T-helper 1 cell (primary cell): Measurements from ENCODE around the gene HCN3.
"Not testable (repeated sequence)": the region's sequence is repeated elsewhere in the genome, so short reads cannot be mapped to it uniquely, and the experiment has no call there.

Experiments used
- DNase-seq, 5 donors: peaks; one replicate each; pipeline ENCODE4 v3.0.0-alpha.2; 2012 to 2020

HCN3 gene

DNA sequence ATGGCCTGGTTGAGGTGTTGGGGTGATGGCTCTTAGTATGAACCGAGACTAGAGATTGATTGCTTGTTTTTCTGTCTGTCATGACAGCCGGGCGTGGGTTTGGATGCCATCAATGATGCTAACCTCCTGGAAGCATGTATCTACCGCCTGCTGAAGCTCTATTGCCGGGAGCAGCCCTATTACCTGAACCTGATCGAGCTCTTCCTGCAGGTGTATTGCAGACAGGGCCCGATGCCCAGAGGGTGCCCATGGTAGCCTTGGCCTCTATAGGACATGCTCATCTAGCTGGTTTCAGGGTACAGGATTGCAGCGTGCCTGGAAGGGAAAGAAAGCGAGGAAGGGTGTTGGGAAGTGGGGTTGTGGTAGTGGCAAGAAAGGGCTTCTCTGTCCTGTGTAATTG, 40.8 kb downstream of the HCN3 start:
- DNase-seq: no peak

DNA sequence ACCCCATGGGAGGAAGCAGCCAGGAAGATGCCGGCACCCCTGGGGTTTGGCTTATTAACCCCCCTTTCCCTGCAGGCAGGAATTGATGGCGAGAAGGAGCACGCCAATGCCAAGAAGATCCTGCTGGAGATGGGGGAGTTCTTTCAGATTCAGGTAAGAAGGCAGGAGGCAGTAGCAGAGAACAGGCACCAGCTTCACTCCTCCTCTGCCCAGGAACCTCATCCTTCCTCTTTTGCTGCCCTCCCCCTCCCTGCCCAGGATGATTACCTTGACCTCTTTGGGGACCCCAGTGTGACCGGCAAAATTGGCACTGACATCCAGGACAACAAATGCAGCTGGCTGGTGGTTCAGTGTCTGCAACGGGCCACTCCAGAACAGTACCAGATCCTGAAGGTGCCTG, 42.3 kb downstream of the HCN3 start:
- no peak for DNase-seq

DNA sequence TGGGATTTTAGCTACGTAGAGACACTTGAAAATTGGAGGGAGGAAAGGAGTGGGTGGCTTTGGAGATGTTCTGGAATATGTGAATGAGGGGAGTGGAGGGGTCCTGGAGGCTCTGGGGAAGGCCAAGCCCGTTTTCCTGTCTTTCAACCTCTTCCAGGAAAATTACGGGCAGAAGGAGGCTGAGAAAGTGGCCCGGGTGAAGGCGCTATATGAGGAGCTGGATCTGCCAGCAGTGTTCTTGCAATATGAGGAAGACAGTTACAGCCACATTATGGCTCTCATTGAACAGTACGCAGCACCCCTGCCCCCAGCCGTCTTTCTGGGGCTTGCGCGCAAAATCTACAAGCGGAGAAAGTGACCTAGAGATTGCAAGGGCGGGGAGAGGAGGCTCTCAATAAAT, 43.0 kb downstream of the HCN3 start:
- DNase-seq: no peak

DNA sequence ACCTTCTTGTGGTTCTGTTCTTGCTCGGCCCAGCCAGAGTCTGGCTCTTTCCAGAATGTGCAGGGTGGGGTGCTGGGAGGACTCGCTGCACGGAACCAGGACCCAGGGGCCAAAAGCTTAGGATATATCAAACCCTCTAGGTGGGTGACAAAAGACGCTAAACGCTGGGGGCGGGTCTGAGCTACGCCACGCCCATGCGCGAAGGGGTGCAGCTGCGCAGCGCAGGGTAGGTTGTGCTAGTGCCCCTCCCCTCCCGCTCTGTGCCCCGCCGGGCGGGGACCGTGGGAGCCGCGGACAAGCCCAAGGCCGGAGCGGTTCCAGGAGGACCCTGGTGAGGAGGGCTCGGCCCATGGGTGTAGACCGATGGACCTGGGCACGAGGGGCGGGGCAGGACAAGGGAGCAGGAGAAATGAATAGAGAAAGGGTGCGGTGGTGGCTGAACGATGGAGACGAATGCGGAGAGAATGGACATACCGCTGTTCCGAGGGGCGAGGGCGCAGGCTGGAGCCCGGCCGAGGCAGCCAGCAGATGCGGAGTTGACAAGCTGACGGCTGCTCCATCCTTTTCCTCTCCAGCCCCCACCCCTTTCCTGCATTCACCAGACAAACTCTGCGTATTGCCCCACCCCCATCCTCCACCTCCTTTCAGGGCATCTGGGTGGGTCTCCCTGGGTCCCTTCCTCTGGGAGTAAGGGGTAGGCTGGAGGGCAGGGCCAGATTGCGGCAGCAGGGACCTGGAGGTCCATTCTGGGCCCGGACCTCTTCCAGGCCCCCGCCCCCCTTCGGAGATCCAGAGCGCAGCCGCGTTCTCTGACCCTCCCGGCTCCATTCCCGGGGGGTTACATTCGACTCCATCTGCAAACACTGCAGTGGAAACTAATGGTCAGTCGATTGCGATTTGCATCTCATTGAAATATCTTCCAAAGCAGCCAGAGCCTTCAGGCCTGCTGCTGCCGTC, 43.7 kb downstream of the HCN3 start, which contains the start of gene RUSC1:
Gene RUSC1 (plus strand): TSS at position 234 of the 957 bp plus-strand sequence. CDS start 880 bp downstream, outside the sequence.
- peak; percentile 53 to 70 (median 65) for DNase-seq

DNA sequence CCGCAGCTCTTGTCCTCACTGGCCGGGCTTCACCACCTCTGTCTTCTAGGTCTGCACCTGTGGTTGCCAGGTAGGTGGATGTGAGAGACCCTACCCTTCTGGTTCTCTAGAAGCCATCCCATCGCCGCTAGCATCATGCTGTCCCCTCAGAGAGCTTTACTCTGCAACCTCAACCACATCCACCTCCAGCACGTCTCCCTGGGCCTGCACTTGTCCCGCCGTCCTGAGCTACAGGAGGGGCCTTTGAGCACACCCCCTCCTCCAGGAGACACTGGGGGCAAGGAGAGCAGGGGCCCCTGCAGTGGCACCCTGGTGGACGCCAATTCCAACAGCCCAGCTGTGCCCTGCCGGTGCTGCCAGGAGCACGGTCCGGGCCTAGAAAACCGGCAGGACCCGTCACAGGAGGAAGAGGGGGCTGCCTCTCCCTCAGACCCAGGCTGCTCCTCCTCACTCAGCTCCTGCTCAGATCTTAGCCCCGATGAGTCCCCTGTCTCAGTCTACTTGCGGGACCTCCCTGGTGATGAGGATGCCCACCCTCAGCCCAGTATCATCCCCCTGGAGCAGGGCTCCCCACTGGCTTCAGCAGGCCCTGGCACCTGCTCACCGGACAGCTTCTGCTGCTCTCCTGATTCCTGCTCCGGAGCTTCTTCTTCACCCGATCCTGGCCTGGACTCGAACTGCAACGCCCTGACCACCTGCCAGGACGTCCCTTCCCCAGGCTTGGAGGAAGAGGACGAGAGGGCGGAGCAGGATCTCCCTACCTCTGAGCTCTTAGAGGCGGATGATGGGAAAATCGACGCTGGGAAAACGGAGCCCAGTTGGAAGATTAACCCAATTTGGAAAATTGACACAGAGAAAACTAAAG, 44.6 kb downstream of the HCN3 start:
- no peak for DNase-seq

DNA sequence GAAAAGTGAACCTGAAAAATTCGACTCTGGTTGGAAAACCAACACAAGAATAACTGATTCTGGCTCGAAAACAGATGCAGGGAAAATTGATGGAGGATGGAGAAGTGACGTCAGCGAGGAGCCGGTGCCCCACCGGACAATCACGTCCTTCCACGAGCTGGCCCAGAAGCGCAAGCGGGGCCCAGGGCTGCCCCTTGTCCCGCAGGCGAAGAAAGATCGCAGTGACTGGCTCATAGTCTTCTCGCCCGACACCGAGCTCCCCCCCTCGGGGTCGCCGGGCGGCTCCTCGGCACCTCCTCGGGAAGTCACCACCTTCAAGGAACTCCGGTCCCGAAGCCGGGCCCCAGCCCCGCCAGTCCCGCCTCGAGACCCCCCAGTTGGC, 45.3 kb downstream of the HCN3 start:
- no peak for DNase-seq

DNA sequence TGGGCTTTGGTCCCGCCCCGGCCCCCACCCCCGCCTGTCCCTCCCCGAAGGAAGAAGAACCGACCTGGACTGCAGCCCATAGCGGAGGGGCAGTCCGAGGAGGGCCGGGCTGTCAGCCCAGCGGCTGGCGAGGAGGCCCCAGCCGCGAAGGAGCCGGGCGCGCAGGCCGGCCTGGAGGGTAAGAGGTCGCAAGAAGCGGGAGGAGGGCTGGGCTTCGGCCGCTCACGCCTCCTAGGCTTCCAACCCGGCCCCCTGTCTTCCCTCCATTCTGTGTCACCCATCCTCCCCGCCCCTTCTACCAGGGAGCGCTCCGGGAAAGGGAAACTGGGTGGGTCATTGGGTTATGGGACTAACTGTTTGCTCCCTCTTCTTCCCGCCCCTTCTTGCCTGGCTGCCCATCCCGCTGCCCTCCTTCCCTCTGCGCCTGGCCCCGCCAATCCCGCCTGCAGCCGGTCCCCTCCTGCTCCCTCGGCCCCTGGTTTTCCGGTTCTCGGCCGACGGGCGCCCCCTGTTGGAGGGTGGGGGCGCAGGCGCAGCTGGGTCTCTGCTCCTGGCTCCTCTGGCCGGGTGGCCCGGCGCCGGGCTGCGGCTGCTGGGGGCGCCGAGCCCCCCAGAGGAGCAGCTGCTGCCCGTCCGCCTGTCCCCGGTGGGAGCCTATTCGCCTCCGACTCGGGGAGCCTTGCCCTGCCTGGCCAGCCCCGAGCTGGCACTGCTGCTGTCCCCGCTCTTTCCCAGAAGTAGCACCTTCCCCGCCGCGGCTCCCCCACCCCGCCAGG, 45.9 kb downstream of the HCN3 start:
- peak; percentile 63 to 83 (median 79) for DNase-seq

DNA sequence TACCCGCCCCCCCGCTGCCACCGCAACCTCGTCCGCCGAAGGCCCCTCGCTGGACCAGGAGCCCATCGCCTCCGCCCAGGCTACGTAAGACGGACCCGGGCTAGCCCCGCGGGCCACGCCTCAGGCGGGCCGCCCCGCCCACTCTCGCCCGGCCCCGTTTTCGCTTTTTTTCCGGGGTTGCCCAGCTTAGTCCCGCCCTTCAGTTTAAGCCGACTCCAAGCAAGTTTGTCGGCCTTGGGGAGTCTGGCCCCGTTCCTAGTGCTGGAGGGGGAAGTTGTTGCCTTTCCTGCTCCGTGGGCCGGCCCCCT, 46.4 kb downstream of the HCN3 start:
- peak; percentile 65 to 87 (median 75) for DNase-seq

DNA sequence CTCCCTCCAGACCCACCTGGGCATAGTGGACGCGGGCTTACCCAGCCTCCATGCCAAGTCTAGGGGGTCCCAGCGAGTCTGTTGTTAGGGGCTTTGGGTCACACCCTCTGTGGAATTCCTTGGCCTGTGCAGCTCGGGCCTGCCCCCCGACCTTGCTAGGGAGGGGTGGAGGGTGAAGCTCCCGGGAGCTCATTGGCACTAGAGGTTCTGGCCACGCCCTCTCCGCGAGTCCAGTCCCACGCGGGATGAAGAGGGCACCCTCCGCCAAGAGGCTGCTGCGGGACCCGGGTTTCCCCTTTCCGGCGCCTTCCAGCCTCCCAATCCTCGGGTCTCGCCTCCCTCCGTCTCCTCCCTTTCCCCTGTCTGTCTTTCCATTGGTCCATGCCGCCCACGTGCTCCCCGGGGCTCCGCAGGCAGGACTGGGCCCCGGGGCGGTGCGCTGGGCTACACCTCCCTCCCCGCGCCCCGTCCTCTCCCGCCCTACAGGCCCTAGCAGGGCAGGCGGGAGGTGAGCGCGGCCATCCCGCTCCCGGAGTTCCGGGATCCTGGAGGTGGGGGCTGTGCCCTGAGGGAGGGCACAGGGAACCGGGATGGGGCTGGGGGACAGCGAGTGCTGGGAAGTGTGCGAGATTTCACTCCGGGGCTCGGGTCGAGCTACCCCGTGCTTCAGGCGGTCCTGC, 46.9 kb downstream of the HCN3 start:
- DNase-seq: peak; percentile 86 to 90 (median 87)

DNA sequence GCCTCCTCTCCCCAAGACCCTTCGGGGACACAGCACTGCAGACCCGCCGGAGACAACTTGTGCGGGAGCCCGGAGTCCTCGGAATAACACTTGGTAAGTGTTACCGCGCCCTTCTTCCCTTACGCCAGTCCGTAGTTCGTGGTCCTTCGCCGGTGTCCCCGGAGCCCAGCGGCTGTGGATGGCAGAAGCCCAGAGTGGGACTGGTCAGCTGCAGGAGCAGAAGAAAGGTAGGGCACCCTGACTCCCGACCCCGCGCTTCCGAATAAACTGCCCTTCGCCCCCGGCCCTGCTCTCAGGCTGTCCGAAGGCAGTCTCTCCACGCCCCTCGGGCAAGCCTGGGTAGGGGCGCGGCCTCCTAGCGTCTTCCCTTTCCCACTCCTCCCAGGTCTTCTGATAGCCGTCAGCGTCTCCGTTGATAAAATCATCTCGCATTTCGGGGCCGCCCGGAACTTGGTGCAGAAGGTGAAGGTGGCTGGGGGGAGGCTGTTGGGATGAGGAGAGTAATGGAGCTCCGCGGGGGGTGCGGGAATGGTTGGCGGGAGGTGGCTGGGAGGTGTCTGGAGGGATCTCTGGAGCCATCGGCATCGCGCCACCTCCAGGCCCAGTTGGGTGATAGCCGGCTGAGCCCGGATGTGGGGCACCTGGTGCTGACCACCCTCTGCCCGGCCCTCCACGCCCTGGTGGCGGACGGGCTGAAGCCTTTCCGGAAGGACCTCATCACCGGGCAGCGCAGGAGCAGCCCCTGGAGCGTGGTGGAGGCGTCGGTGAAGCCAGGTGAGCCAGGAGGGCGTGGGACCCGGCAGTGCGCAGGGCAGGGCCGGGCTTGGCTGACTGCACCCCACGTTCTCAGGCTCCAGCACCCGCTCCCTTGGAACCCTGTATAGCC, 47.7 kb downstream of the HCN3 start:
- no peak for DNase-seq

DNA sequence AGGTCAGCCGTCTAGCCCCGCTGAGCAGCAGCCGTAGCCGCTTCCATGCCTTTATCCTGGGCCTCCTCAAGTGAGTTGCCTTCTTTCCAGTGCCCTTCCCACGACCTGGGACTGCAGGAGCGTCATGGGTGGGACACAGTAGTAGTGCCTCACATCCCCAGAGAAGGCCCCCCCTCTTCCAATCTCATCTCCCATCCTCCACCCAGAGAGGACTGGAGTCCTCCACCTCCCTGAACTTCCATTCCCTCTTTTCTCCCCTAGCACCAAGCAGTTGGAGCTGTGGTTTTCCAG, 48.3 kb downstream of the HCN3 start:
- no peak for DNase-seq

DNA sequence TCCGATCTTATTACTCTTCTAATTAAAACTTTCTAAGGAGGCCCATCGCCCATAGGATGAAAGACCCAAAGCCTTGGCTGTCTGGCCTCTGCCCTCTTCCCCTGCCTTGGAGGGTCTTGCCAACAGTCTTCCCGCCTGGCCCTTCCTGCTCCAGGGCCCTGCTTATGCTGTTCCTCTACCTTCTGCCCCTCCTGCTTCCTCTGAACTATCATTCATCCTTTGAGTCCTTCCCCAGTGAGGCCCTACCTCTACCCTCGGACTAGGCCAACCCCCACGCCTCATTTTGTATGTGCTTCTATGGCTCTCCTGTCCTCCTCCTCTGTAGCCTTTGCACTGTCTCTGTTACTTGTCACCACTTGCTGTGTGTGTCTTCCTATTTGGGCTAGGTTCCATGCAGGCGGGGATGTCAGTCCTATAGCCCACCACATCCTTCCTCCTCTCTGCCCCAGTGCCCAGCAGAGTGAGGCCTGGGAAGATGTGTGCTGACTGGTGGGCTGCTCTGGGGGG, 48.8 kb downstream of the HCN3 start:
- DNase-seq: no peak

DNA sequence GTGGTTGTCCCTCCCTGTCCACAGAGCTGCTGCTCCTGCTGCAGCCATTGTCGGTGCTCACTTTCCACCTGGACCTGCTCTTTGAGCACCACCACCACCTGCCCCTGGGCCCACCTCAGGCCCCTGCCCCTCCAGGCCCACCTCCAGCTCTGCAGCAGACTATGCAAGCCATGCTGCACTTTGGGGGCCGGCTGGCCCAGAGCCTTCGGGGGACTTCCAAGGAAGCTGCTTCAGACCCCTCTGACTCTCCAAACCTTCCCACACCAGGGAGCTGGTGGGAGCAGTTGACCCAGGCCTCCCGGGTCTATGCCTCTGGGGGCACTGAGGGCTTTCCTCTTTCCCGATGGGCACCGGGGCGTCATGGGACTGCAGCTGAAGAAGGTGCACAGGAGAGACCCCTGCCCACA, 49.4 kb downstream of the HCN3 start:
- DNase-seq: no peak

DNA sequence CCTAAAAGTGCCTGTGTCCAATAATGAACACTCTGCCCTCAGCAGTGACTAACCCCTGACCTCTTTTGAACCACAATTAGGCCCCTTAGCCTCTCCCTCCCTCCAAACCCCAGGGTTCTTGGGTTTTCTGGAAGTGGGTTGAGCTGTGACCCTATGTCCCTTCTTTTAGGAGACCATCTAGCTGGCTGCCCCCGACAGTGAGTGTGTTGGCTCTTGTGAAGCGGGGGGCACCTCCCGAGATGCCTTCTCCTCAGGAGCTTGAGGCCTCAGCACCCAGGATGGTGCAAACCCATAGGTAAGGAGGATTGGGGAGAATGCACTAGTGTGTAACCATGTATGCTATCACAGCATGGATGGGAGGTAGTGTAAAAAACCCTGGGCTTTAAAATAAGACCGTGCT, 50.7 kb downstream of the HCN3 start:
- no peak for DNase-seq

DNA sequence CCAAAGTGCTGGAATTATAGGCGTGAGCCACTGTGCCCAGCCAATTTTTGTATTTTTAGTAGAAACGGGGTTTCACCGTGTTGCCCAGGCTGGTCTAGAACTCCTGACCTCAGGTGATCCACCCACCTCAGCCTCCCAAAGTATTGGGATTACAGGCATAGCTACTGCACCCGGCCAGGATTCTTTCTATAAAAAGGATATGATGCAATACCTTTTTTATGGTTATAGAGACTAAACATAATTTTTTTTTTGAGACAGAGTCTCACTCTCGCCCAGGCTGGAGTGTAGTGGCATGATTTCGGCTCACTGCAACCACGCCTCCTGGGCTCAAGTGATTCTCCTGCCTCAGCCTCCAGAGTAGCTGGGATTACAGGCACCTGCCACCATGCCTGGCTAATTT, 51.6 kb downstream of the HCN3 start:
- not testable (repeated sequence) for DNase-seq

DNA sequence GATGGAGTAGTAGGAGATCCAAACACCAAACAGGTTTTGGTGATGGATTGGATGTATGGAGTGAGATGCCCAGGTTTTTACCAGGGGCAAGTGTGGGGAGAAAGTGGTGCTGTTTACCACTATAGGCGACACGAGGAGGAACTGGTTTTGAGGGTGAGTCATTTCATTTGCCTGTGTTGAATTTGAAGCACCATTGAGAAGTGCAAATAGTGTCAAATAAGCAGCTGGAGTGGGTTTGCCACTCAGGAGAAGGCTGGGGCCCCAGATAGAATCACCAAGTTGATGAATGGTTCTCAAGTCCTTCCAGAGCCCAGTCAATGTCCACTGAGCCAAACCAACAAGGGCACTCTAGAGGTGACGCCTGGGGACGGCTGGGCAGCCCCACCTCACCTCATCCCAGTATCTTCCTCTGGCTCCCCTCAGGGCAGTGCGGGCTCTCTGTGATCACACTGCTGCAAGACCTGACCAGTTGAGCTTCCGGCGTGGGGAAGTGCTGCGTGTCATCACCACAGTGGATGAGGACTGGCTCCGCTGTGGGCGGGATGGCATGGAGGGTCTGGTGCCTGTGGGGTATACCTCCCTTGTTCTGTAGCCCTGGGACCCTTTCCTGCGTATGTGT, 52.8 kb downstream of the HCN3 start:
- no peak for DNase-seq

DNA sequence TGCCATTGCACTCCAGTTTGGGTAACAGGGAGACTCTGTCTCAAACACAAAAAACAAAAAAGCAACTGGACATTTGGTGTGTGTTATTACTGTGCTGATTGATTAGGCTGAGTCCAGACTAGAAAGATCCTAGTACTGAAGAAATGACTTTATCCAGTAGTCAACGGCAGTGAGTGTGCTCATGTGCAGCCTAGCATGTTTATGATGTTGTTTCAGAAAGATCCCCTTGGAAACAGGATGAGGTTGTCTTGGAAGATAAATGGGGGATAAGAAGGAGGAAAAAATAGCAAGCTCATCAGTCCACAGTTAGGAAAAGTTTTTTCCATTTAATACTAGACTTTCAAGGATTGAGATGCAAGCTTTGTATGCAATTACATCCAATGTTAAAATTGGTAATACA, 57.7 kb downstream of the HCN3 start:
- DNase-seq: no peak
